Astrocyte (in vitro differentiated cells and primary cell): ENCODE results near the gene VSTM1. TPM values are rescaled to one million over a fixed set of nuclear protein-coding genes. Genes with fewer than 3 reads are reported as not detected.

Experiments
- DNase-seq: peaks from one replicate; pipeline ENCODE4 v3.0.0-alpha.2; 2010; ENCODE audit warnings: low read depth
- FAIRE-seq: peaks from 2 replicates; lab custom pipeline; 2011; peaks lifted over from hg19 to GRCh38; lab: Jason Lieb, UNC
- H2AFZ ChIP-seq: 2 replicates; pipeline ENCODE4 v1.6.0; 2012; ENCODE audit warnings: low read depth, low read length, inconsistent platforms
- H3K27ac ChIP-seq: 2 replicates; pipeline ENCODE4 v1.5.1; 2011; ENCODE audit warnings: low read depth, low read length, inconsistent platforms
- H3K27me3 ChIP-seq: 2 replicates; pipeline ENCODE4 v1.6.0; 2011; ENCODE audit warnings: low read length, inconsistent platforms; ENCODE audit not compliant: insufficient read depth
- H3K36me3 ChIP-seq: 2 replicates; pipeline ENCODE4 v1.5.1; 2011; ENCODE audit warnings: low read length, inconsistent platforms; ENCODE audit not compliant: insufficient read depth
- H3K4me1 ChIP-seq: 2 replicates; pipeline ENCODE4 v1.5.1; 2011; ENCODE audit warnings: low read length, inconsistent platforms; ENCODE audit not compliant: insufficient read depth
- H3K4me2 ChIP-seq: 2 replicates; pipeline ENCODE4 v1.6.0; 2012; ENCODE audit warnings: low read length, inconsistent platforms
- H3K4me3 ChIP-seq: 2 replicates; pipeline ENCODE4 v1.5.1; 2011; ENCODE audit warnings: low read depth, mild to moderate bottlenecking, low read length, inconsistent platforms; ENCODE audit not compliant: insufficient read depth
- H3K79me2 ChIP-seq: 2 replicates; pipeline ENCODE4 v1.6.0; 2012; ENCODE audit warnings: mild to moderate bottlenecking, low read length, inconsistent platforms; ENCODE audit not compliant: insufficient read depth
- H3K9ac ChIP-seq: 2 replicates; pipeline ENCODE4 v1.6.0; 2012; ENCODE audit warnings: mild to moderate bottlenecking, low read length, inconsistent platforms
- H3K9me3 ChIP-seq: 2 replicates; pipeline ENCODE4 v1.5.1; 2012; ENCODE audit warnings: low read depth, mild to moderate bottlenecking, low read length, inconsistent platforms; ENCODE audit not compliant: insufficient read depth
- H4K20me1 ChIP-seq: 2 replicates; pipeline ENCODE4 v1.6.0; 2012; ENCODE audit warnings: low read length, inconsistent platforms; ENCODE audit not compliant: insufficient read depth
- H3K27ac Mint-ChIP-seq: one replicate; pipeline ENCODE4 v1.8.0; 2021; ENCODE audit warnings: mild to moderate bottlenecking, mixed read lengths; ENCODE audit not compliant: unreplicated experiment
- H3K27me3 Mint-ChIP-seq: one replicate; pipeline ENCODE4 v1.8.0; 2021; ENCODE audit warnings: low read depth, mixed read lengths; ENCODE audit not compliant: unreplicated experiment
- H3K36me3 Mint-ChIP-seq: one replicate; pipeline ENCODE4 v1.8.0; 2021; ENCODE audit warnings: low read depth, mixed read lengths; ENCODE audit not compliant: unreplicated experiment
- H3K4me1 Mint-ChIP-seq: one replicate; pipeline ENCODE4 v1.8.0; 2021; ENCODE audit warnings: low read depth, mixed read lengths; ENCODE audit not compliant: unreplicated experiment
- H3K4me3 Mint-ChIP-seq: one replicate; pipeline ENCODE4 v1.8.0; 2021; ENCODE audit warnings: mild to moderate bottlenecking, moderate library complexity, mixed read lengths; ENCODE audit not compliant: unreplicated experiment
- H3K9me3 Mint-ChIP-seq: one replicate; pipeline ENCODE4 v1.8.0; 2021; ENCODE audit warnings: mild to moderate bottlenecking, mixed read lengths; ENCODE audit not compliant: unreplicated experiment
- CTCF ChIP-seq: IDR thresholded peaks from 2 replicates; pipeline ENCODE4 v1.5.1; 2011; ENCODE audit warnings: low read depth, mild to moderate bottlenecking, inconsistent platforms, low read length, moderate library complexity; ENCODE audit not compliant: insufficient read depth
- EZH2 ChIP-seq: IDR thresholded peaks from 2 replicates; pipeline ENCODE4 v1.6.1; 2012; ENCODE audit warnings: mild to moderate bottlenecking, low read length, inconsistent platforms; ENCODE audit not compliant: insufficient read depth
- total RNA-seq: library from RNA; stranded (reverse); gene quantifications from 2 replicates; pipeline ENCODE4 v1.2.1, GENCODE V29; 2021

The VSTM1 gene
- total RNA-seq, 1 donor from 2014 or later: 0.68 TPM

GRCh38 chr19:54030895-54031586 is 32.7 kb downstream of the VSTM1 start:
- H3K79me2 ChIP-seq: no peaks in the 10 kb centered on the region
- H4K20me1 ChIP-seq: no peaks in the 10 kb centered on the region
- no peak for DNase-seq
- no peaks in the 10 kb centered on the region for H3K9me3 ChIP-seq
- no peak overlapping the region for H3K9ac ChIP-seq
- Mint-ChIP-seq H3K27me3 (peaks cover 7% of the 10 kb centered on the region), H3K36me3 (no peaks in the 10 kb centered on the region), H3K4me1 (peaks cover 12% of the 10 kb centered on the region), H3K4me3 (no peak overlapping the region), H3K9me3 (no peaks in the 10 kb centered on the region), H3K27ac (no peak overlapping the region)
- no peak overlapping the region for H2AFZ ChIP-seq
- no peaks in the 10 kb centered on the region for H3K27me3 ChIP-seq
- peak overlapping the region; percentile 47 for H3K4me2 ChIP-seq
- H3K27ac ChIP-seq: no peak overlapping the region
- peak overlapping the region; percentile 18 for H3K4me3 ChIP-seq
- H3K4me1 ChIP-seq: peaks cover 10% of the 10 kb centered on the region
- TF ChIP-seq CTCF (peak; percentile 42), EZH2 (no peak)
- FAIRE-seq: peak; percentile 13
- H3K36me3 ChIP-seq: no peaks in the 10 kb centered on the region

GRCh38 chr19:54029930-54030490 is 33.7 kb downstream of the VSTM1 start:
- TF ChIP-seq EZH2: no peak
- peak; percentile 53 for TF ChIP-seq CTCF
- FAIRE-seq (no peak), DNase-seq (no peak)
- no peaks in the 10 kb centered on the region for H3K4me1 ChIP-seq
- no peak overlapping the region for H3K4me3 ChIP-seq
- no peaks in the 10 kb centered on the region for H3K36me3 Mint-ChIP-seq
- H3K27ac ChIP-seq: no peak overlapping the region
- H3K4me3 Mint-ChIP-seq: no peak overlapping the region
- peaks cover 2% of the 10 kb centered on the region for H3K4me1 Mint-ChIP-seq
- H3K9me3 ChIP-seq: no peaks in the 10 kb centered on the region
- H3K4me2 ChIP-seq: no peak overlapping the region
- H3K9me3 Mint-ChIP-seq: peaks cover 1% of the 10 kb centered on the region
- no peak overlapping the region for H3K27ac Mint-ChIP-seq
- no peaks in the 10 kb centered on the region for H3K36me3 ChIP-seq
- H3K9ac ChIP-seq: no peak overlapping the region
- H4K20me1 ChIP-seq: no peaks in the 10 kb centered on the region
- peaks cover 8% of the 10 kb centered on the region for H3K27me3 Mint-ChIP-seq
- no peak overlapping the region for H2AFZ ChIP-seq
- no peaks in the 10 kb centered on the region for H3K79me2 ChIP-seq
- no peaks in the 10 kb centered on the region for H3K27me3 ChIP-seq

- Histone ChIP-seq H3K36me3 (no peaks in the 10 kb centered on the region), H3K4me1 (no peaks in the 10 kb centered on the region), H3K27me3 (no peaks in the 10 kb centered on the region), H3K4me2 (no peak overlapping the region), H3K9ac (no peak overlapping the region), H3K79me2 (no peaks in the 10 kb centered on the region), H3K27ac (no peak overlapping the region), H3K9me3 (no peaks in the 10 kb centered on the region), H4K20me1 (no peaks in the 10 kb centered on the region), H2AFZ (no peak overlapping the region), H3K4me3 (no peak overlapping the region)
- Mint-ChIP-seq H3K9me3 (peaks cover 1% of the 10 kb centered on the region), H3K27me3 (peaks cover 14% of the 10 kb centered on the region), H3K4me1 (no peaks in the 10 kb centered on the region), H3K36me3 (no peaks in the 10 kb centered on the region), H3K27ac (no peak overlapping the region), H3K4me3 (no peak overlapping the region)
- DNase-seq: no peak
- TF ChIP-seq CTCF (no peak), EZH2 (no peak)
- no peak for FAIRE-seq
Measured at GRCh38 chr19:54029301-54029700, 34.4 kb downstream of the VSTM1 start.
